Measurements from ENCODE around the gene PARVB. TPM values are rescaled to one million over a fixed set of nuclear protein-coding genes. Genes with fewer than 3 reads are reported as not detected.

The PARVB gene
- total and polyA plus RNA-seq, 2 of the 8 experiments (the other 6 are each of a cell fraction or from before 2014, with no cell fraction given) = 14.5 to 18.6 TPM

- Histone ChIP-seq H3K27ac (ENCODE audit: low read depth, low read length) (no peak overlapping the region), H4K91ac (replicated peaks; ENCODE audit: insufficient read length, low read length) (no peak overlapping the region), H3K4me3 (ENCODE audit: extremely low read depth in 1 of 4, insufficient read depth in 2 of 4, low read depth in 3 of 4, low read length in 4 of 4) (no peak overlapping the region), H3K27me3 (replicated peaks in 1 of 4; ENCODE audit: control insufficient read depth in 3 of 4, extremely low read depth in 1 of 4, insufficient read depth in 3 of 4, low read length in 3 of 4) (no peaks in the 10 kb centered on the region), H3K36me3 (ENCODE audit: control insufficient read depth in 2 of 4, insufficient read depth in 4 of 4, low read length in 3 of 4) (no peaks in the 10 kb centered on the region), H3K4me1 (replicated peaks in 1 of 4; ENCODE audit: control insufficient read depth in 3 of 4, insufficient read depth in 4 of 4, low read length in 3 of 4) (peaks cover 0 to 4% (median under 1%) of the 10 kb centered on the region in 4 experiments; a peak in 3 of 7 replicates), H4K20me1 (replicated peaks in 1 of 2; ENCODE audit: control insufficient read depth in 1 of 2, insufficient read depth in 2 of 2, low read length in 2 of 2) (no peaks in the 10 kb centered on the region), H3K9me3 (ENCODE audit: insufficient read depth in 2 of 2, low read depth in 1 of 2, low read length in 1 of 2) (no peaks in the 10 kb centered on the region), H2AFZ (ENCODE audit: low read length) (no peak overlapping the region), H3K79me2 (ENCODE audit: control insufficient read depth in 1 of 2, insufficient read depth in 2 of 2, low read length in 2 of 2) (no peaks in the 10 kb centered on the region), H3K4me2 (ENCODE audit: insufficient read depth in 1 of 2, low read depth in 2 of 2, low read length in 2 of 2) (no peak overlapping the region), H3K23ac (ENCODE audit: insufficient read length) (no peak overlapping the region), H2BK5ac (ENCODE audit: low read depth, low read length) (no peak overlapping the region), H3K79me1 (ENCODE audit: low read depth, low read length) (no peaks in the 10 kb centered on the region; the same call in 1 of the 2 replicates), H2BK15ac (ENCODE audit: low read length) (no peak overlapping the region), H2BK20ac (ENCODE audit: low read length) (no peak overlapping the region), H3K9ac (replicated peaks in 1 of 4; ENCODE audit: extremely low read depth in 1 of 4, low read depth in 3 of 4, low read length in 3 of 4) (no peak overlapping the region), H3K56ac (replicated peaks; ENCODE audit: insufficient read length, low read depth, low read length) (no peak overlapping the region), H3K14ac (ENCODE audit: insufficient read length) (no peak overlapping the region), H2BK12ac (ENCODE audit: low read depth, low read length) (no peak overlapping the region), H4K8ac (ENCODE audit: extremely low read depth, insufficient read depth, low read length) (no peak overlapping the region), H4K5ac (ENCODE audit: insufficient read length, low read depth, low read length) (no peak overlapping the region), H3K23me2 (ENCODE audit: low read depth, low read length) (no peaks in the 10 kb centered on the region), H2BK120ac (replicated peaks; ENCODE audit: low read depth, low read length) (no peak overlapping the region), H3K4ac (replicated peaks; ENCODE audit: insufficient read length, low read depth, low read length) (no peak overlapping the region), H3K18ac (ENCODE audit: extremely low read depth, low read length) (no peak overlapping the region), H2AK5ac (ENCODE audit: low read depth, low read length) (no peak overlapping the region)
- WGBS, 2 experiments (ENCODE audit: extremely low coverage in 1 of 2, insufficient coverage in 1 of 2, insufficient read length in 1 of 2, insufficient replicate concordance in 2 of 2, low coverage in 1 of 2, low lambda C conversion rate in 2 of 2, missing lambda C conversion rate in 1 of 2) = 96% methylated on average over 11 of the region's 11 CpGs; no CpG with 5 or more reads in 1 of the 2 experiments
- DNase-seq (ENCODE audit: low read depth in 1 of 2, low spot score in 2 of 2) (no peak), FAIRE-seq (no peak)
- ChIA-PET CTCF (ENCODE audit: partially characterized antibody) (interaction anchor here (0.5 to 3.2 kb wide), 3 partner anchors 11 to 645 kb away, joined by 3 to 25 read pairs (median 7); no protein-coding TSS in a partner anchor), POLR2A (ENCODE audit: partially characterized antibody) (no interaction called here)
- TF ChIP-seq POU5F1 (IDR thresholded peaks at IDR 0.05; ENCODE audit: low read depth, low read length) (no peak), E2F6 (IDR thresholded peaks at IDR 0.05) (no peak), KDM4A (IDR thresholded peaks at IDR 0.05; ENCODE audit: low read depth, low read length, severe bottlenecking) (no peak), SUZ12 (IDR thresholded peaks at IDR 0.05; ENCODE audit: low read length) (no peak), SP1 (IDR thresholded peaks at IDR 0.05; ENCODE audit: low read depth, low read length) (no peak), SIX5 (IDR thresholded peaks at IDR 0.05; ENCODE audit: low read depth, low read length) (no peak), TAF1 (IDR thresholded peaks at IDR 0.05; ENCODE audit: low read depth, low read length) (no peak), YY1 (IDR thresholded peaks at IDR 0.05; ENCODE audit: low read depth, low read length) (no peak), TEAD4 (IDR thresholded peaks at IDR 0.05; ENCODE audit: low read depth, low read length) (no peak), CBX5 (IDR thresholded peaks at IDR 0.05; ENCODE audit: low read depth, low read length) (no peak), HDAC2 (IDR thresholded peaks at IDR 0.05; ENCODE audit: borderline replicate concordance in 1 of 2, low read depth in 2 of 2, low read length in 2 of 2) (no peak), TCF12 (IDR thresholded peaks at IDR 0.05; ENCODE audit: low read depth, low read length) (no peak), GTF2F1 (IDR thresholded peaks at IDR 0.05; ENCODE audit: borderline replicate concordance, low read depth, low read length) (no peak), CTBP2 (IDR thresholded peaks at IDR 0.05; ENCODE audit: borderline replicate concordance, insufficient read depth, insufficient read length, low read length) (no peak)
Observed at GRCh38 chr22:44096736-44097135, 72.6 kb downstream of the PARVB start.
